HepG2 (cell line): ENCODE measurements around the gene SDHAF1. TPM values are rescaled to one million over a fixed set of nuclear protein-coding genes. Genes with fewer than 3 reads are reported as not detected.

Experiments used
- NBN ChIP-seq: fragments of 450-650 bp; conservative IDR thresholded peaks from 2 replicates; pipeline ENCODE4 v1.6.1; 2017
- RORA ChIP-seq: sonication (generic); formaldehyde crosslinking; IDR thresholded peaks from 2 replicates; pipeline ENCODE4 v1.5.0; 2020; ENCODE audit warnings: mild to moderate bottlenecking, missing genetic modification reagents, moderate library complexity
- SRF ChIP-seq: IDR thresholded peaks from 2 replicates; pipeline ENCODE4 v1.6.1; 2011; ENCODE audit warnings: mild to moderate bottlenecking, low read depth, low read length, moderate library complexity
- ZFP41 ChIP-seq: sonication (generic); formaldehyde crosslinking; IDR thresholded peaks from 2 replicates; pipeline ENCODE4 v1.4.0; 2020; ENCODE audit warnings: mild to moderate bottlenecking, missing genetic modification reagents, borderline replicate concordance
- ZSCAN29 ChIP-seq: sonication (generic); formaldehyde crosslinking; conservative IDR thresholded peaks from 2 replicates; pipeline ENCODE4 v1.4.0; 2020; ENCODE audit warnings: mild to moderate bottlenecking, missing genetic modification reagents
- polyA plus RNA-seq, 8 experiments: library from polyadenylated mRNA; depleted of rRNA in 3 of 8; stranded (reverse) in 7 of 8; unstranded in 1 of 8; fragments of >200 nt; fragmentation: Illumina TruSeq in 4 of 8; extraction: Trizol in 4 of 8; gene quantifications; 2 replicates each; pipeline versions ENCODE4 v1.2.1 to v1.2.3, GENCODE V29; 2011 to 2016; ENCODE audit warnings: low read depth in 4 of 8, missing spikeins in 1 of 8, mixed read lengths in 1 of 8; ENCODE audit not compliant: insufficient read depth in 1 of 8
- total RNA-seq, 5 experiments: library from RNA; depleted of rRNA; stranded (reverse); fragments of >200 nt; fragmentation: Illumina TruSeq; extraction: Trizol; gene quantifications; 2 replicates each; pipeline ENCODE4 v1.2.3, GENCODE V29; 2016; ENCODE audit warnings: low read depth in 1 of 5
- TF ChIP-seq, protein P1 (sequence below): fragments of 450-650 bp; IDR thresholded peaks from 2 replicates; pipeline ENCODE4 v1.6.1; 2017; ENCODE audit warnings: mild to moderate bottlenecking
- TF ChIP-seq, protein P2 (sequence below): sonication (generic); formaldehyde crosslinking; IDR thresholded peaks from 2 replicates; pipeline ENCODE4 v1.4.0; 2020; ENCODE audit warnings: missing genetic modification reagents
- TF ChIP-seq, protein P3 (sequence below): sonication (generic); formaldehyde crosslinking; IDR thresholded peaks from 2 replicates; pipeline ENCODE4 v1.5.0; 2020; ENCODE audit warnings: mild to moderate bottlenecking, missing genetic modification reagents, borderline replicate concordance
- TF ChIP-seq, protein P4 (sequence below), 2 experiments: sonication (generic) in 1 of 2; formaldehyde crosslinking in 1 of 2; IDR thresholded peaks; 2 replicates each; pipeline versions ENCODE4 v1.4.0 to v1.6.1; 2018 to 2020; ENCODE audit warnings: missing genetic modification reagents in 2 of 2, borderline replicate concordance in 1 of 2, low read depth in 1 of 2, mild to moderate bottlenecking in 1 of 2, missing biosample characterization in 1 of 2
- TF ChIP-seq, protein P5 (sequence below): sonication (generic); formaldehyde crosslinking; IDR thresholded peaks from 2 replicates; pipeline ENCODE4 v1.8.1; 2022; ENCODE audit warnings: low read depth, mild to moderate bottlenecking, missing genetic modification reagents

SDHAF1 gene
- total and polyA plus RNA-seq, 2 of the 13 experiments (the other 11 are each of a cell fraction or from before 2014, with no cell fraction given) = 17.8 to 22.8 TPM

DNA sequence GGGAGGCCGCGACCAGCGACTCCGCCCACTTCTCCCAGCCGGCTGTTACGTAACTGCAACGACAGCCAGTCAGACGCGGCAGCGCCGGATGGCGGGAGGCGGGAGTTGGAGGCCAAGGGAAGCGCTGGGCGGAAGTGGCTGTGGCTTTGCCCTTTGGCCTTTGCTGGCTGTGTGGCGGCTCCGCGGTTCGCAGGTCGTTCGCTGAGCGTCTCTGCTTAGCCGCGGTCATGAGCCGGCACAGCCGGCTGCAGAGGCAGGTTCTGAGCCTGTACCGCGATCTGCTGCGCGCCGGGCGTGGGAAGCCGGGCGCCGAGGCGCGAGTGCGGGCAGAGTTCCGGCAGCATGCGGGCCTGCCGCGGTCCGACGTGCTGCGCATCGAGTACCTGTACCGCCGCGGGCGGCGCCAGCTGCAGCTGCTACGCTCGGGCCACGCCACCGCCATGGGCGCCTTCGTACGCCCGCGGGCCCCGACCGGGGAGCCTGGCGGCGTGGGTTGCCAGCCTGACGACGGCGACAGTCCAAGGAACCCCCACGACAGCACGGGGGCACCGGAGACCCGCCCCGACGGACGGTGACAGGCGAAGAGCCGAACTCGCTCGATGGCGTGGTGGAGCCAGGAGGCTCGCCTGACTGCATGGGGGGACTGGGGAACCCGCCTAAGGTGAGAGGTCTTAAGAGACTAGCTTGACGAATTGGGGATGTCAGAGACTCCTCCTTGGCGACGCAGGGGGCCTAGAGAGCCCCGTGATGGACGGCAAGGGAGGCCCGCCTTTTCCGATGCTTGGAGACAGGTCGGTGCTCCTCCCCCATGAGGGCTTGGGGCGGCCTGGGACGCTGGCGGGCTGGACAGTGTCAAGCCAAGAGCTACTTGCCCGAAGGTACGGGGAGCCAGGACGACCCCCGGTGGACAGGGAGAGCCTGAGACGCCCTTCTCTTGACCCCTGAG, at the start of gene SDHAF1 (continued):
- TF ChIP-seq, protein P1, sequence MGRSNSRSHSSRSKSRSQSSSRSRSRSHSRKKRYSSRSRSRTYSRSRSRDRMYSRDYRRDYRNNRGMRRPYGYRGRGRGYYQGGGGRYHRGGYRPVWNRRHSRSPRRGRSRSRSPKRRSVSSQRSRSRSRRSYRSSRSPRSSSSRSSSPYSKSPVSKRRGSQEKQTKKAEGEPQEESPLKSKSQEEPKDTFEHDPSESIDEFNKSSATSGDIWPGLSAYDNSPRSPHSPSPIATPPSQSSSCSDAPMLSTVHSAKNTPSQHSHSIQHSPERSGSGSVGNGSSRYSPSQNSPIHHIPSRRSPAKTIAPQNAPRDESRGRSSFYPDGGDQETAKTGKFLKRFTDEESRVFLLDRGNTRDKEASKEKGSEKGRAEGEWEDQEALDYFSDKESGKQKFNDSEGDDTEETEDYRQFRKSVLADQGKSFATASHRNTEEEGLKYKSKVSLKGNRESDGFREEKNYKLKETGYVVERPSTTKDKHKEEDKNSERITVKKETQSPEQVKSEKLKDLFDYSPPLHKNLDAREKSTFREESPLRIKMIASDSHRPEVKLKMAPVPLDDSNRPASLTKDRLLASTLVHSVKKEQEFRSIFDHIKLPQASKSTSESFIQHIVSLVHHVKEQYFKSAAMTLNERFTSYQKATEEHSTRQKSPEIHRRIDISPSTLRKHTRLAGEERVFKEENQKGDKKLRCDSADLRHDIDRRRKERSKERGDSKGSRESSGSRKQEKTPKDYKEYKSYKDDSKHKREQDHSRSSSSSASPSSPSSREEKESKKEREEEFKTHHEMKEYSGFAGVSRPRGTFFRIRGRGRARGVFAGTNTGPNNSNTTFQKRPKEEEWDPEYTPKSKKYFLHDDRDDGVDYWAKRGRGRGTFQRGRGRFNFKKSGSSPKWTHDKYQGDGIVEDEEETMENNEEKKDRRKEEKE = no peak
- no peak for TF ChIP-seq RORA
- TF ChIP-seq SRF = no peak
- TF ChIP-seq, protein P2, sequence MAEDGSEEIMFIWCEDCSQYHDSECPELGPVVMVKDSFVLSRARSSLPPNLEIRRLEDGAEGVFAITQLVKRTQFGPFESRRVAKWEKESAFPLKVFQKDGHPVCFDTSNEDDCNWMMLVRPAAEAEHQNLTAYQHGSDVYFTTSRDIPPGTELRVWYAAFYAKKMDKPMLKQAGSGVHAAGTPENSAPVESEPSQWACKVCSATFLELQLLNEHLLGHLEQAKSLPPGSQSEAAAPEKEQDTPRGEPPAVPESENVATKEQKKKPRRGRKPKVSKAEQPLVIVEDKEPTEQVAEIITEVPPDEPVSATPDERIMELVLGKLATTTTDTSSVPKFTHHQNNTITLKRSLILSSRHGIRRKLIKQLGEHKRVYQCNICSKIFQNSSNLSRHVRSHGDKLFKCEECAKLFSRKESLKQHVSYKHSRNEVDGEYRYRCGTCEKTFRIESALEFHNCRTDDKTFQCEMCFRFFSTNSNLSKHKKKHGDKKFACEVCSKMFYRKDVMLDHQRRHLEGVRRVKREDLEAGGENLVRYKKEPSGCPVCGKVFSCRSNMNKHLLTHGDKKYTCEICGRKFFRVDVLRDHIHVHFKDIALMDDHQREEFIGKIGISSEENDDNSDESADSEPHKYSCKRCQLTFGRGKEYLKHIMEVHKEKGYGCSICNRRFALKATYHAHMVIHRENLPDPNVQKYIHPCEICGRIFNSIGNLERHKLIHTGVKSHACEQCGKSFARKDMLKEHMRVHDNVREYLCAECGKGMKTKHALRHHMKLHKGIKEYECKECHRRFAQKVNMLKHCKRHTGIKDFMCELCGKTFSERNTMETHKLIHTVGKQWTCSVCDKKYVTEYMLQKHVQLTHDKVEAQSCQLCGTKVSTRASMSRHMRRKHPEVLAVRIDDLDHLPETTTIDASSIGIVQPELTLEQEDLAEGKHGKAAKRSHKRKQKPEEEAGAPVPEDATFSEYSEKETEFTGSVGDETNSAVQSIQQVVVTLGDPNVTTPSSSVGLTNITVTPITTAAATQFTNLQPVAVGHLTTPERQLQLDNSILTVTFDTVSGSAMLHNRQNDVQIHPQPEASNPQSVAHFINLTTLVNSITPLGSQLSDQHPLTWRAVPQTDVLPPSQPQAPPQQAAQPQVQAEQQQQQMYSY (CRISPR knock-in tag) = no peak
- TF ChIP-seq, protein P3, sequence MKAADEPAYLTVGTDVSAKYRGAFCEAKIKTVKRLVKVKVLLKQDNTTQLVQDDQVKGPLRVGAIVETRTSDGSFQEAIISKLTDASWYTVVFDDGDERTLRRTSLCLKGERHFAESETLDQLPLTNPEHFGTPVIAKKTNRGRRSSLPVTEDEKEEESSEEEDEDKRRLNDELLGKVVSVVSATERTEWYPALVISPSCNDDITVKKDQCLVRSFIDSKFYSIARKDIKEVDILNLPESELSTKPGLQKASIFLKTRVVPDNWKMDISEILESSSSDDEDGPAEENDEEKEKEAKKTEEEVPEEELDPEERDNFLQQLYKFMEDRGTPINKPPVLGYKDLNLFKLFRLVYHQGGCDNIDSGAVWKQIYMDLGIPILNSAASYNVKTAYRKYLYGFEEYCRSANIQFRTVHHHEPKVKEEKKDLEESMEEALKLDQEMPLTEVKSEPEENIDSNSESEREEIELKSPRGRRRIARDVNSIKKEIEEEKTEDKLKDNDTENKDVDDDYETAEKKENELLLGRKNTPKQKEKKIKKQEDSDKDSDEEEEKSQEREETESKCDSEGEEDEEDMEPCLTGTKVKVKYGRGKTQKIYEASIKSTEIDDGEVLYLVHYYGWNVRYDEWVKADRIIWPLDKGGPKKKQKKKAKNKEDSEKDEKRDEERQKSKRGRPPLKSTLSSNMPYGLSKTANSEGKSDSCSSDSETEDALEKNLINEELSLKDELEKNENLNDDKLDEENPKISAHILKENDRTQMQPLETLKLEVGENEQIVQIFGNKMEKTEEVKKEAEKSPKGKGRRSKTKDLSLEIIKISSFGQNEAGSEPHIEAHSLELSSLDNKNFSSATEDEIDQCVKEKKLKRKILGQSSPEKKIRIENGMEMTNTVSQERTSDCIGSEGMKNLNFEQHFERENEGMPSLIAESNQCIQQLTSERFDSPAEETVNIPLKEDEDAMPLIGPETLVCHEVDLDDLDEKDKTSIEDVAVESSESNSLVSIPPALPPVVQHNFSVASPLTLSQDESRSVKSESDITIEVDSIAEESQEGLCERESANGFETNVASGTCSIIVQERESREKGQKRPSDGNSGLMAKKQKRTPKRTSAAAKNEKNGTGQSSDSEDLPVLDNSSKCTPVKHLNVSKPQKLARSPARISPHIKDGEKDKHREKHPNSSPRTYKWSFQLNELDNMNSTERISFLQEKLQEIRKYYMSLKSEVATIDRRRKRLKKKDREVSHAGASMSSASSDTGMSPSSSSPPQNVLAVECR (CRISPR knock-in tag) = peak; percentile 98
- 0 out of 2 replicates have a peak, but pooled peaks have one; percentile 6 for TF ChIP-seq ZSCAN29 (CRISPR knock-in tag)
- TF ChIP-seq NBN = no peak
- no peak for TF ChIP-seq ZFP41 (CRISPR knock-in tag)
- TF ChIP-seq, protein P4, sequence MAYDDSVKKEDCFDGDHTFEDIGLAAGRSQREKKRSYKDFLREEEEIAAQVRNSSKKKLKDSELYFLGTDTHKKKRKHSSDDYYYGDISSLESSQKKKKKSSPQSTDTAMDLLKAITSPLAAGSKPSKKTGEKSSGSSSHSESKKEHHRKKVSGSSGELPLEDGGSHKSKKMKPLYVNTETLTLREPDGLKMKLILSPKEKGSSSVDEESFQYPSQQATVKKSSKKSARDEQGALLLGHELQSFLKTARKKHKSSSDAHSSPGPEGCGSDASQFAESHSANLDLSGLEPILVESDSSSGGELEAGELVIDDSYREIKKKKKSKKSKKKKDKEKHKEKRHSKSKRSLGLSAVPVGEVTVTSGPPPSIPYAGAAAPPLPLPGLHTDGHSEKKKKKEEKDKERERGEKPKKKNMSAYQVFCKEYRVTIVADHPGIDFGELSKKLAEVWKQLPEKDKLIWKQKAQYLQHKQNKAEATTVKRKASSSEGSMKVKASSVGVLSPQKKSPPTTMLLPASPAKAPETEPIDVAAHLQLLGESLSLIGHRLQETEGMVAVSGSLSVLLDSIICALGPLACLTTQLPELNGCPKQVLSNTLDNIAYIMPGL (CRISPR knock-in tag; IDR thresholded peaks at IDR 0.05; ENCODE audit: borderline replicate concordance in 1 of 2, low read depth in 1 of 2) = peak; percentile 58 to 90; a peak in 2 of 4 replicates
- TF ChIP-seq, protein P5, sequence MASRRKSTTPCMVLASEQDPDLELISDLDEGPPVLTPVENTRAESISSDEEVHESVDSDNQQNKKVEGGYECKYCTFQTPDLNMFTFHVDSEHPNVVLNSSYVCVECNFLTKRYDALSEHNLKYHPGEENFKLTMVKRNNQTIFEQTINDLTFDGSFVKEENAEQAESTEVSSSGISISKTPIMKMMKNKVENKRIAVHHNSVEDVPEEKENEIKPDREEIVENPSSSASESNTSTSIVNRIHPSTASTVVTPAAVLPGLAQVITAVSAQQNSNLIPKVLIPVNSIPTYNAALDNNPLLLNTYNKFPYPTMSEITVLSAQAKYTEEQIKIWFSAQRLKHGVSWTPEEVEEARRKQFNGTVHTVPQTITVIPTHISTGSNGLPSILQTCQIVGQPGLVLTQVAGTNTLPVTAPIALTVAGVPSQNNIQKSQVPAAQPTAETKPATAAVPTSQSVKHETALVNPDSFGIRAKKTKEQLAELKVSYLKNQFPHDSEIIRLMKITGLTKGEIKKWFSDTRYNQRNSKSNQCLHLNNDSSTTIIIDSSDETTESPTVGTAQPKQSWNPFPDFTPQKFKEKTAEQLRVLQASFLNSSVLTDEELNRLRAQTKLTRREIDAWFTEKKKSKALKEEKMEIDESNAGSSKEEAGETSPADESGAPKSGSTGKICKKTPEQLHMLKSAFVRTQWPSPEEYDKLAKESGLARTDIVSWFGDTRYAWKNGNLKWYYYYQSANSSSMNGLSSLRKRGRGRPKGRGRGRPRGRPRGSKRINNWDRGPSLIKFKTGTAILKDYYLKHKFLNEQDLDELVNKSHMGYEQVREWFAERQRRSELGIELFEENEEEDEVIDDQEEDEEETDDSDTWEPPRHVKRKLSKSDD (CRISPR knock-in tag) = peak; percentile 28; the same call in 1 of the 2 replicates
